Inflammatory macrophage treated with lipopolysaccharide for 4 hours (primary cell): ENCODE results near the gene KCNQ1.

Experiments
- DNase-seq: peaks from one replicate; pipeline ENCODE4 v3.0.0-alpha.2; 2020

KCNQ1 gene

DNA sequence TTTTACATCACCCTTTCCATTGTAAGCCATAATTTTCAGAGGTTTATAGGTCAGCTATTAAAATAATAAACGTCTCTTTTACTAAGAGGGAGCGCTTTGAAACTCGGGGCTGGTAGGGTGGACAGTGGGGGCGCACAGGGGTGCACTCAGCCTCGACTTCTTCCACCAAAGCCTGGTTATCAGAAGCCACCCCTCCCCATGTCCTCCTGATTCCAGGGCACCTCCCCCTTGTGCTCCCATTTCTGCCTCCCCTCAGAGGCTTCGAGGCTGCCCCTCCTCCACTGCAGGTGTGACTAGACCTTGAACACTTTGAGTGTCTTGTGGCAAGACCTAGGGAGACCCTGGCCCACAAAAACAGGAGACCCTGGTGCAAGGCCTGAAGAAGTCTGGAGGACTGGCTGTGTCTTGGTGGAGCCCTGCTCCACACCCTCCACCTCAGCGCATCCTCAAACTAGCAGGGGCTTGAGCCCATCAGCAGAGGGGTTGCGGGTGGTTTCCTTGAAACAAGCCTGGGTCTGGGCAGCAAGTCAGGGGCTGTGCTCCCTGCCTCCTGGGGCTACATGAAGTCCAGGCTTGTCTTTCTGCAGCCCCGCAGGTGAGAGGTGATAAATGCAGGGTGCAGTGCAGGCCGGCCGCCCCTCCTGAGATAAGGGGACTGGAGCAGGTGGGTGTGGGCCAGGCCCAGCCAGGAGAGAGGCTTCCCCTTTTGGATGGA lies 437.7 kb downstream of the KCNQ1 start:
- DNase-seq = no peak

DNA sequence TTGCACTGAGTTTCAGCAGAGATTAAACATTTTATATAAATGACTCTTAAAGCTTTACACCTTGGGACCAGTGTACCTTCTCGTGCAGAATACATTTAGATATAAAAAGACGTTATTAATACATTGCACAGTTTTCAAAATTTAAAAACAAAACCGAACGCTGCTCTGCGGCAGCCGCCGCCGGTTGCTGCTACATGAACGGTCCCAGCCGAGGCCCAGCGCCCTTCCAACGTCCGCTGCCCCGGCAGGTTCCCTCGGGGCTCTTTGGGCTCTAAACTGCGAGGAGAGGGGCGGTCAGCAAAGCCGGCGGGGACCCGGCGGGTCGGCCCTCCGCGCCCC lies 438.8 kb downstream of the KCNQ1 start:
- DNase-seq = no peak

DNA sequence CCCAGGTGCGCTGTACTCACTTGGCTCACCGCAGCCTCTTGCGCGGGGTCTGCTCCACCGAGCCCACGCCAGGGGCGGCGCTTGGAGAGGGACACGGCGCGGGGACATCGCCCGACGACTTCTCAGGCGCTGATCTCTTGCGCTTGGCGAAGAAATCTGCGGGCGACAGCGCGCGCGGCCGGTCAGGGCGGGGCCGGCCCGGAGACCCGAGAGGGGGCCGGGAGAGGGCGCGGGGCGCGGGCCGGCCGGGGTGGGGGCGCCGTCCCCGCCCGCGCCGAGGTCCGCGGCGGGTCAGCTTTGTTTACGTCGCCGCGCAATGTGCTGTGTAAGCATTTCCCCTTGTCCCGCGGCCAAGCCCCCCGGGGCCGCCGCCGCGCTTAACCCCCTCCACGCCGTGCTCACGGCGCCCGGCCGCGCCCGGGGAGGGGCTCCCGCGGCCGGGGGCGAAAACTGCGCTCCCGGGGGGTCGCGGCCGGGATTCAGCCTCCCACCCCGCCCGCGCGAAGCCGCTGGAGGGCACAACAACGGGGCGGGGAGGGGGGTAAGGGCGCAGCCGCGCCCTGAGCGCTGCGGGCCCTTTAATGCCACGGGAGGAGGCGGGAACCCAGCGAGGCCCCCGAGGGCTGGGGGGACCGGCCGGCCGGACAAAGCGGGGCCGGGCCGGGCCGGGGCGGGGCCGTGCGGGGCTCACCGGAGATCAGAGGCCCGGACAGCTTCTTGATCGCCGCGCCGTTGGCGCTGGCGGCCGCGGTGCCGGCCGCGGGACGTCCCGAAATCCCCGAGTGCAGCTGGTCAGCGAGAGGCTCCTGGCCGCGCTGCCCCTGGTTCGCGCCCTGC lies 439.4 kb downstream of the KCNQ1 start:
- no peak for DNase-seq

DNA sequence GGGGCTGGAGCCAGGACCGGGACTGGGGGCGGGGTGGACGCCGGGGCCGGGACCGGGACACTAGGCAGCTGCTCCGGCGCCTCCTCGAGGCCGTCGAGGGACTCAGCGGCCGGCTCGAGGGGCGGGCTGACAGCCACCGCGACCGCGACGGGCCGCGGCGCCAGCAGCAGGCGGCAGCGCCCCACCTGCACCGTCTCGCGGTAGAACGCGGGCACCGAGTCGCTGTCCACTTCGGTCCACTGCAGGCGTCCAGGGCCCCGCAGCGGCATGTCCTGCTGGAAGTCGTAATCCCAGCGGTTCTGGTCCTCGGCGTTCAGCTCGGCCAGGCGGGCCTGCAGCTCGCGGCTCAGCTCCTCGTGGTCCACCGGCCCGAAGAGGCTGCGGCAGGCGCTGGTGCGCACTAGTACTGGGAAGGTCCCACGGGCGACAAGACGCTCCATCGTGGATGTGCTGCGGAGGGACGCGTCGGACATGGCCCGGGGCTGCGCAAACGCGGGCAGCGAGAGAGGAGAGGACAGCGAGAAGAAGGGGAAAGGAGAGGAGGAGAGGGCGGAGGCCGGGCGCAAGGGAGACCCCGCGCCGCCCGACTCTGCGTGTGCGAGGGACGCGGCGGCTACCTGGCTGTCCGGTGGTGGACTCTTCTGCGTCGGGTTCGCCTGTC lies 440.3 kb downstream of the KCNQ1 start:
- peak; percentile 52 for DNase-seq

DNA sequence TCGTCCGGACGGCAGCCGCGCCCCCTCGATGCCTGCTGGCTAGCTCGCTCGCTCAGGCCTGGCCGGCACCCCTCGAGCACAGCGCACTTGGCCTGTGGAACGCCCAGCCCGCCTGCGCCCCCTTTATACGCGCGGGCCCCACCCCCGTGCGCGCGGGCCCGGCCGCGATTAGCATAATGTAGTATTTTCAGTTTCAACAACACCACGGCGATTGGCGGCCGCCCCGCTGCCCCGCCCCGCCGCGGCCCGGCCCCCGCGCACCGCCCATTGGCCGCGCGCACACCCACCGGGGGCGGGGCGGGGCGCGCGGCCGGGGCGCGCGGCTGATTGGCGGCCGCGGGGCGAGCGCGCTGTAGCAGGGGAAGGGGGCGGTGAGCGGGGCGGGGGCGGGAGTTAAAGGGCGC lies 440.9 kb downstream of the KCNQ1 start, which contains the start of gene CDKN1C:
TSS of gene CDKN1C (minus strand) at position 98 of the 404 bp plus-strand sequence. CDS start 319 bp downstream, outside the sequence.
- peak; percentile 79 for DNase-seq

DNA sequence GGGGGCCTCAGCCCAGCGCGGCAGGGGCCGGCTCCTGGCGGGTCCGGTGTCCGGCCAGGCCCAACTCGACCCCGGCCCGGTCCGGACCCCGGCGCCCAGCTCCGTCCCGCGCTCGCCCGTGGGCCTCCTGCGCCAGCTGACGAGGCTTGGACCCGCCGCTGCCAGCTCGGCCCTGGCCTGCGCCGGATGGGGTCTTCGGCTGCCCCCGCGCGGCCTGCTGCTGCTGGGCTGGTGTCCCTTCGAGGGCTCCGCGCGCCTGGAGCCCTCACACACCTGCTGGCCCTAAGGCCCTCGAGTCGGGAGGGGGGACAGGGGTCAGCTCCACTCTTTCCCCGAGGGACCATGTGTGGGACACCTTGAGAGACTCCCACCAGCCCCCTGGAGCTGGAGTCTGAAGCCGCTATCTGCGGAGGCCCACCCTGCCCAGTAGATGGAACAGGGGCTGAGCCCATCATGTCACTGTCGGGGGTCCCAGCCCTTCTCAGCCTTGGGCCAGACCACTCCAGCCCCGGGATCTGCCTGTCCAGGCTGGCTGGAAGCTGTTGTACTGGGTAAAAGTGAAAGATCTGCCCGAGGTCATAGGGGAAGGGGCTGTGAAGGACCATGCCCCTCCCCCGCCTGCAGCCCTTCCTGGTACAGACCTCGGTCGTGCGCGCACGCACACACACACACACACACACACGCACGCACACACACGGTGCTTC lies 441.5 kb downstream of the KCNQ1 start:
- DNase-seq = no peak

DNA sequence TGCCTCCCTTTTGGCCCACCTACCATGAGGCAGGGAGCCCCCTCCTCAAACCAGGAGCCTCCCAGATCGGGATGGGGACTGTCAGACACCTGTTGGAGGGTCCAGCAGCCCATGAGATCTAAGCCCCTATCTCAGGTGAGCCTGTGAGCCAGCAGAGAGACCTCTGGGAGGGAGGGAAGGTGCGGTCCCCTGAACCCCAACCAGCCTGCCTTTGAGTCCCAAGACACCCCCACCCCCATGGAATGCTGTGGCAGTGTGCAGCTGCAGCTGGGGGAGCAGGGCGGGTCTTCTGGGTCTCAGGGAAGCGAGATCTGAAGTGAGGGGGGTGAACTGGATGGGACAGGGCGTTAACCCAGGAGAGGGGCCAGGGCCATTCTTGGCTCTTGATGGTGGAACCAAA lies 442.1 kb downstream of the KCNQ1 start:
- no peak for DNase-seq

DNA sequence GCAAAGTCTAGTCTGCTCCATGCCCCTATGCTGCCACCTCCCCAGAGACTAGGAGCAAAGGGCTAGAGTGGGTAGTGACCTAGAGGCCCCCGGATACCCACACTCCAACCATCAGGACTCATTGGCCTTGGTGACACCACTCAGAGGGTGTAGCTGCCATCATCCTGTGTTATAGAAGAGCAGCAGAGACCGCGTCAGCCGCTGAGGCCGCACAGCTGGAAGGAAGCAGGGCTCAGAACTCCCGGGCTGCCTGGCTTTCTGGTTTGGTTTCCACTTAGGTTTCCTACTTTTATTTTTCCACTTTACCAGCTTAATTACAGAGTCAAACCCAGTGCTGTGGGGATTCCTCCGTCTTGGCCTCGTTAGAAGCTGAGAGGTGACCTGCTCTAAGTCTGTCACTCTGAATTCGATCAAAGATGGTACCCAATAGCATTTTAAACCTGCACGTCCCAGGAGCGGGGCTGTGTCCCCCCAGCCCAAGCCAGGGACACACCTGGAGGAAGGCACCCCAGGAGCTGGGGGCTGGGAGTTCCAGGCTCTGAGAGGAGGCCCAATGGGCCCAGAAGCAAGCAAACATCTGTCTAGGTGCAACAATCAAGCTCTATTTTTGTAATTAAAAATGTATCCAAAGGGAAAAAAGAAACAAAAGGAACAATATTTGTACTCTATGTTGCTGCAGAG lies 442.8 kb downstream of the KCNQ1 start:
- no peak for DNase-seq

DNA sequence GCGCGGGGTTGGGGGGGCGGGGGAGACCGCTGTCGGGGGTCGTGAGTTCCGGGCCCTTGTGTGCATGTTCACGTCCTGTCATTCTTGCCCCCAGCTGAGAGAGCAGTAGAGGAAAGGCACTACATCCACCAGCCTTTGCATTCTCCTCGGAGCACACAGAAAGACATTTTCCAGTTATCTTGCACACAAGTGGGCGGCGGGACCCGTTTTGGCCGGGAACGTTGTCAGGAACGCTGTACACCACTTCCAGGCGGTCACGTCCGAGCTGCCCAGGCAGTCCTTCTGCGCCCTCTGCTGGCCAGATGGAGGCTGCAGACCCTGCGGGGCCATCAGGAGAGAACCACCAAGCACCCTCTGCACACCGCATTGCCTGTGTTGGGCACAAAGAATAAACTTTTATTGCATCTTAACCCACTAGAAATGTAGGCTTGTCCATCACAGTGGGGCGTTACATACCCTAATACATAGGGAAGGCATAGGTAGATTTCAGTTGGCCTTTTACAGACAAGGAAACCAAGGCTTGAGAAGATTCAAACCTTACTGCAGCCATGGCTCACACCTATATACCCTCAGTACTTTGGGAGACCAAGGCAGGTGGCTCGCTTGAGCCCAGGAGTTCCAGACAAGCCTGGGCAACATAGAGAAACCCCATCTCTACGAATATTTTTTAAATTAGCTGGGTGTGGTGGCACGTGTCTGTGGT lies 443.6 kb downstream of the KCNQ1 start:
- DNase-seq = peak; percentile 79

DNA sequence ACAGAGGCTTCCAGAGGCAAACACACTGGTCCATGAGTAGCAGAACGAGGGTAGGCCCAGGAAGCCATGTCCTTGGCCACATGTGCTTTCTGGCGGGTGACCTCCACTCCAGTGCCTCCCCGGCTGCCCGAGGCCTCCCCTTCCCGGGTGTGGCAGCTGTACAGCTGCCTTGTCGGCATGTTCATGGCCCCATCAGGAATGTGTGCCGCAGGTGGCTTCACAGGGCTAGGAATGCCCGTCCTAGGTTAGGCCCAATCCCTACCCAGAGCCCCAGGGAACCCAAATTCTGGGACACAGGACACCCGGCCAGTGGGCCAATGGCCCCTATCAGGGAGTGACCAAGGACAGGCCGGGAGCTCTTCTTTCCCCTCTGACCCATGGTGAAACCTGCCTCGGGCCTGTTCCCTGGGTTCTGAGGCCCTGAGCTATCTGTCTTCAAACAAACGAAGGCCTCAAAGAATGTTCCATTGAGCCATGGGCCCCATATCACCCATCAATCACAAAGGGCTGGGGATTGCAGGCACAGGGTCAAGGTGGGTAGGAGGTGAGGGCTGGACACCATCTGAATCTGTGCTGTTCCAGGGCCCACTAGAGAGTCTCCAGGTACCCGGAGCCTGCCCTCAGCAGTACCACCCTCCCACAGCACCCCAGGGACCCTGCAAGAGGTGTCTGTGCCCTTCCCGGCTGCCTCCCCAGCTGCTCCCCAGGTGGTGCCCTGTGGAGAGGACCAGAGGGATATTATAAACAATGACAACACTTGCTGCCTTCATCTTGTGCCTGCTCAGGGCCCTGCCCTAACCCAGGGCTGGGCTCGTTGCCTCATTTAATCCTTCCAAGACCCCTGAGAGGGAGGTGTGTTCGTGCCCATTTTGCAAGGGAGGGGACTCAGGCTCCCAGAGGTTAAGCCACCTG lies 444.8 kb downstream of the KCNQ1 start:
- DNase-seq = no peak

DNA sequence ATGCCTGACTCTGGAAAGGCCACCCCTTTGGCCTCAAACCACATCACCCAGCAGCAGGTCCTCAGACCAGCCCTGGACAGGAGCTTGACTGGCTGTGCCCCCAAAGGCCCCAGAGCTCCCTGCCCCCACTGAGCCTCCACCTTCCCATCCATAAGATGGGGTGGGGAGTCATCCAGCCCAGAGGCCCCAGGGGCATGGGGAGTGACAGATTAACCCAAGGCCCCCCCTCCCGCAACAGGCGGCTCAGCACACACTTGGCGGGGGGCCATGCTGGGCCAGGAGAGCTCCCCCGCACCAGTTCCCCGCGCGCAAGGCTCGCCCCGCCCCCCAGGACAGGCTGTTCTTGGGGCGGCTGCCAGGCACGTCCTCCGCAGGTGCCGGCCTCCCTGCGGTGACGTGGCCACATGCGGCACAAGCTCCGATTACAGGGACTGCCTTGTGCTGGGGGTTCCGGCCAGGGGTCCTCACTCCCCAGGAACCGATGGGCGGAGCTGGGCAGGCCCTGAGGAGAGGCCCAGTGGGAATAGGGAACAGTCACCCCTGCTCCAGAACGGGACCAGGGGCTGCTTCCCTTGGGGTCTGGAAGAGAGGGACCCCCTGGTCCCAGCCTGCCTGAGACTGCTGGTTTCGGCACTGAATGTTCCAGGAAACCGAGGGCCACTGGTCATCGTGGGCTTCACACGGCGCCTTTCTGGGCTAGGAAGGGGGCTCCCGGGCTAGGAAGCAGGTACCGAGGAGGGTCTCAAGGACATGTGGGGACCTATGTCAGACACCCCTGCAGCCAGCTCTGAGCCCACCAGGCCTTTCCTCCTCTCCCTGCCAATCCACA lies 445.9 kb downstream of the KCNQ1 start:
- DNase-seq = no peak

DNA sequence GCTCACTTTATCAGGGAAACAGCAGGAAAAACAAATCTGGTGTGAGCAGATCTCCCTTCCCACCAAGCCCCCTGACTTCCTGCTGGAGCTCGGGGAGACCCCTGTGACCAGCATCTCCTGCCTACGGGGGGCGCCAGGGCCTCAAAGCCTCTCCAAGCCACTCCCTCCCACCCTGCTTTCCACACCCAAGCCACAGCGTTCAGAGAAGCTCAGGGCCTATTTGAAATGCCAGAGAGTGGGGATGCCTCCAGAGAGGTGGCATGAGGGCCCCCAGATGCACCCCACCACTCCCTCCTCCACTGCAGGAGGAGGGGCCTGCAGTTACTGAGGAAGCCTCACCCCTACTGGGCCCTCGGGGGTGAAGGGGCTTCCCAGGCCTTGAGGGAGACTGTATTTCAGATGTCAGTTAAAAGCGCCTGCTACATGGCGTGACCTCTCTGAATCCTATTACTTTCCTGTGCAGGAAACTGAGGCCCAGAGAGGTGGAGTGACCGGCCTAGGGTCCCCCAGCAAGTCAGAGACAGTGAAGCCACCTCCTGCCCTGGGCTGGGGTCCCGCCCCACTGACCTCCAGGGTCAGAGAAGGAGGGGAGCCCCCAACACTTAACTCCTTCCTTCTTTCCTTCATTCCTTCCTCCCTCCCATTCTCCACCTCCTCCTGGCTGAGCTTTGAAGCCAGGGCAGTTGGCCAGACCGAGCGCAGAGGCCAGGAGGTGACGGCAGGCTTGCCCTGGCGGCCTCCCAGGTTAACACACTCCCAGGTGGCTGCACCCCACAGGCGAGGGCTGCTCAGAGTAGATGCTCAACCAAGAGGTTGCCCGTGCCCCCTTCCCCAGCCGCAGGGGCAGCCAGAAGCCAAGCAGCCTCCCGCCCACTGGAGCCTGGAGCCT lies 446.8 kb downstream of the KCNQ1 start:
- no peak for DNase-seq

DNA sequence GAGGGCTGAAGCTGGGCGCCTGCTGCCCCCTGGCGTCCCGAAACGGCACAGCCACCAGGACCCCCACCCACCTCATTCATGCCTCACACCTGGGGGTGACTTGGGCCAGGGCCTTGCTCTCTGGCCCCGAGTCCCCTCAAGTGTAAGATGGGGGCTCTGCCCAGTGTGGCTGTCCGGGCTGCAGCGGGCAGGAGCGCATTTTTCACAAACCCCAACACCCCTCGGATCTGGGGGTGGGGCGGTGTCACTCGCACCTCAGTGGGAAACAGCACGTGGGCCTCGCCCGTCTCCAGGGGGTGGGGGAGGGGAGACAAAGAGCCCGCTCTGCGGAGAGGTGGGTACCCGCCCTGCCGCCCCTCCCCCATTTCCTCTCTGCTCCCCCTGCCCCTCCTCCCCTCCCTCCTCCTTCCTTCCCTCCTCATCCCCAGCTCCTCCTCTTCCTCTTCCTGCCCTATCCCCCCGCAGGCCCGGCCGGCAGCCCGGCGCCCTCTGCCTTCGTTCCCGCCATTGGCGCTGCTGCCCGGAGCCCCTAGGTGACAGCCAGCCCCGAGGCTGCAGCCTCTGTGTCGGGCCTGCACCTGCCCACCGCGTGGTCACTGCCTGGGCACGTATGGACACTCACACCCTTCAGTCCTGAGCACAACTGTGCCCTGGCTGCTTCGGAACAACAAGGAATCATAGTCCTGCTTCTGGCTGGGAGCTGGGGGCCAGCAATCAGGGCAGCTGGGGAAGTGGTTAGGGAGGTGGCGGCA lies 447.6 kb downstream of the KCNQ1 start:
- no peak for DNase-seq

DNA sequence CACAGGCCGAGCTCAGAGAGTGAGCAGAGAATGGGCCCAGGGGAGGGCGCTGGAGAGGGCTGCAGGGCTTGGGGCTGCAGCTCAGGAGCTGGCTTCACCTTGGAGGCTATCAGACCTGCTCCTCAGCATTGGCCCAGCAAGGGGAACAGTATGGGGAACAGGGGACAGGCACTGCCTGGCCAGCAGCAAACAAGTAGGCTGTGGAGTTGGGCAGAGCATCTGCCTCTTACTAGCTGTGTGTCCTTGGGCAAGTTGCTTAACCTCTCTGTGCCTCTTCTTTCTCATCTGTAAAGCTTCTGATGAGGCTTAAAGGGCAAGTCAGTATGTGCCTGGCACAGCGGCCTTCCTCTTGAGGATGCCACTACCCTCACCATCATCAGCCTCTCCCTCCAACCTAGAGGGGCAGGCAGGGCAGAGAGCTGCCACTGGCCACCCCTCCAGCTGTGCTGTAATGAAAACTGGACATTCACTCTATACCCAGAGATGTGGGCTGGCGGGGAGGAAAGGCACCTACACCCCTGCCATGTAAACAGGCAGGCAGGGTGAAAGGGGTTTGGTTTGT lies 448.2 kb downstream of the KCNQ1 start:
- DNase-seq = peak; percentile 40

DNA sequence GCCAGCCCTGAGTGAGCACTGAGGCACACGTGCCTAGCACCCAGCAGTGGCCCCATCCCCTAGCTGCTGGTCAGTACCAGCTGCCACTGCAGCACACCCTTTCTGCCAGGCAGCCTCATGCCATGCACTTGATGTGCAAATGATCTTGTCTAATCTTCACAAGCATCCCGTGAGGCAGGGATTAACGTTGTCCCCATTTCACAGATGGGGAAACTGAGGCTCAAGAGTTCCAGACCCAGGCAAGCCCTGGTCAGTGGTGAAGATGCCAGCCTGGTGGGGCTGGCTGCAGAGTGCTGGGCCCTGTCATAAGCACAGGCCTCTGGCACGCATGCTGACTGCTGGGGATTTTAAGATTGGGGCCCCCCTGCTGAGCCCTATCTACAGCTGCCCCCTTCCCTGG lies 449.1 kb downstream of the KCNQ1 start:
- no peak for DNase-seq

DNA sequence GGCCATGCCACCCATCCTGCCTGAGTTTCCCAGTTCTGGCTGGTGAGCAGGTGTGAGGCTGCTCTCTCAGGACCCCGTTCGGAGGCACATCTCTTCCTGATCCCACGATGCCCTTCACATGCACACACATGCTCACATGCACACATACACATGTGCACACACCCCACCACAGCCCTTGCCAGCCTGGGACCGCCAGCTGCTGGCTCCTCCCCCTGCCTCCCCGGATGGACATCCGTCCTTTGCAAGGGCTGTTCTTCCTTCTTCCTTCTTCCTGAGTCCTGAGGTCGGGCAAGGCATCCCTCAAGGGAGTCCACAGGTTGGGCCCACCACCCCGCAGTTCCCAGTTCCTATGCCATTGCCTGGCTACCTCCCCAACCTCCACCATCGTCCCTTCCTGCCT lies 451.2 kb downstream of the KCNQ1 start:
- DNase-seq = no peak

DNA sequence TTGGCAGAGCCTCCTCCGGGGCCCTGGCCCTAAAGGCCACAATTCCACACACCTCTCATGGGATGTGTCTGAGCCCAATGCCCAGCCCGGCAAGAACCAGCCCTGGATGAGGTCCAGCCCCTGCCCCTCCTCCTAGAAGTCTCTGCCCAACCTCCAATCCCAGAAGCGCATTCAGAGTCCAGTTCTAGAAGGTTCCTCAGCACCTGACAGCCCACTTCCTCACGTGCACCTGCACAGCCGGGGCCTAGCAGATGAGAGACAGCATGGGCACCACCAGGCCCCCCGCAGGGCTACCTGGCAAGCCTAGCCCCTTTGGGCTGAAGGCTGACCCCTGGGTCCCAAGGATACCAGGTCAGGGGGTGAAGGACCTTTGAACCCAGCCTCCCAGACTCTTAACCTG lies 452.2 kb downstream of the KCNQ1 start:
- no peak for DNase-seq
